ENCODE results near the gene TSSK6.
A peak's percentile ranks its signal among the peaks of the same experiment; 100 is the strongest.

The TSSK6 gene

GRCh38 chr19:19531951-19532805 is 16.8 kb upstream of the TSSK6 start:
- peak in 56 of 58 donors; percentile 12 to 96 (median 64) for DNase-seq

DNA sequence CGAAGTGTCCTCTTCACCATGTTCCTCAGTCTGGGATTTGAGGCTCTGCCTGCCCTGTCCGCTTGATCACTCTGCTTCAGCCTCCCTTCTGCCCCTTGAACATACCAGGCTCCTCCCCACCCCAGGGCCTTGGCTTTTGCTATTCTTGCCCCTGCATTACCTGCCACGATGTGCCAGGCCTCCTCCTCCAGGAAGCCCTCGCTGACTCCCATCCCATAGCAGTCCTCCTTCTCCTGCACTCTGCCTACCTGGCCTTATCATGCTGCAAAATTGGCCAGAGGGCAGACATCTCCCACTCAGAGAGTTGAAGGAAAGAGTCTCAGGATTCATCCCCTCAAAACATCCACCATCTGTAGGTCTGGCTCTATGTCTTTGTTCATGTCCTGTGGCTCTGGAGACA is 15.5 kb upstream of the TSSK6 start:
- no peak for DNase-seq

GRCh38 chr19:19530423-19530804 is 15.1 kb upstream of the TSSK6 start:
- peak in 15 of 58 donors; percentile 11 to 51 (median 29) for DNase-seq

DNA sequence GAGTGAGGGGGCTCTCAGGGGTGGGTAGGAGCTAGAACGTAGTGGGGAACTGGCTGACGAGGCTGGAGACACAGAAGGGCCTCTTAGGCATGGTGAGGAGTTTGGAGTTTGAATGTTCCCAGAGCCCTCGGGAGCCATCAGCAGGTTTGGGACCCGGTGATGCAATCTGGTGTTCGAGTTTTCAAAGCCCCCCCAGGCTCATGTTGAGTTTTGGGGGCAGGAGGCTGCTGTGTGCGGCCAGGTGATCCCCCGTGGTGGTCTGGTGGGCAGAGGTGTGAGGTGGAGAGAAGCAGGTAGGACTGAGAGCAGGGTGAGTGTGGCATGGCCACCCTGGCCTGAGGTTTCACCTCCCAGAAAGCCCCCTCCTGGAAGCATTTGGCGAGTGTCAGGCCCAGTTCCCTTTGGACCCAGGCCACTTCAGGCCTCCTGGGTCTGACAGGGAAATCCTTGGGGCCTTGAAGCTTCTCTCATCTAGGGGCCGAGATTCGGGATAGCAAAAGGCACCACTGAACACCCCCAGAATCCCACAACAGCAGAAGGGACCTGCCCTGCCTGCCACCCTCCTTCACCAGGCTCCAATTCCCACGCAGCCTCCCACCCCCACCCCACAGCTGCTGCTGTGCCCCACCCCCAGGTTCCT is 14.6 kb upstream of the TSSK6 start:
- DNase-seq, result no peak

GRCh38 chr19:19528721-19529490 is 13.6 kb upstream of the TSSK6 start, which contains the start of gene YJEFN3:
Gene YJEFN3 (plus strand): TSS chr19:19528911. CDS start chr19:19528933, 22 bp downstream.
- peak in 57 of 58 donors; percentile 9 to 90 (median 65) for DNase-seq

DNA sequence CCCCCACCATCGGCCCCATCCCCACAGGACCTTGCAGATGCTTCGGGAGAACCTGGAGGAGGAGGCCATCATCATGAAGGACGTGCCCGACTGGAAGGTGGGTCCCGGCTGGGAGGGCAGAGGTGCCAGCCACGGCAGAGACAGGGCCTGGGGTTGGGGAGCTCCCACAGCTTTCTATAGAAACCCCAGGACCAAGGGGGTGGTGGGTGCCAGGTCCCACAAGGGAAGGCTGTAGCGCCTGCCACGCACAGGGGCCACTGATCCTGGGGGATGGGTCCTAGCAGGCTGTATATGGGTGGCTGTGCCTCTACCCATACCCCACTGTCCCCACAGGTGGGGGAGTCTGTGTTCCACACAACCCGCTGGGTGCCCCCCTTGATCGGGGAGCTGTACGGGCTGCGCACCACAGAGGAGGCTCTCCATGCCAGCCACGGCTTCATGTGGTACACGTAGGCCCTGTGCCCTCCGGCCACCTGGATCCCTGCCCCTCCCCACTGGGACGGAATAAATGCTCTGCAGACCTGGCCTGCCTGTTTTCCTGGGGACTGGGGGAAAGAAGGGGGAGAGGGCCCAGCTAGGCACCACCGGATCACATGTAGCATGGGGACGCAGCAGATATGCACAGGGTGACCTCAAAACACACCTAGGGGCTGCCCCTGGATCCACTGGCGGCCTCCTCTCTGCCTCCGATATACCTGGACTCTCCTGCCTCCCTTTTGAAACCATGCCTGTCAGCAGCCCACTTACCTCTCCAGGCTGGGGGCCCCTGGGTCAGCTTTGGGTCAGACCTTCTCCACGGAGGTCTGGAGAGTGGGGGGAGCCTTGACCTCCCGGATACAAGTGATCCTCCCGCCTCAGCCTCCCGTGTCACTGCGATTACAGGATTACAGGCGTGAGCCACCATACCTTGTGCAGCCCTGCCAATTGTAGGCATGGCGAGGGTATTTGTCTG is 12.6 kb upstream of the TSSK6 start:
- DNase-seq, result no peak

- DNase-seq, result no peak
Observed at GRCh38 chr19:19527371-19527656, 12.0 kb upstream of the TSSK6 start.

- DNase-seq, result peak in 23 of 58 donors; percentile 10 to 43 (median 22)
Observed at GRCh38 chr19:19526581-19527370, 11.4 kb upstream of the TSSK6 start.

- DNase-seq, result no peak
Observed at GRCh38 chr19:19525611-19526380, 10.4 kb upstream of the TSSK6 start.

DNA sequence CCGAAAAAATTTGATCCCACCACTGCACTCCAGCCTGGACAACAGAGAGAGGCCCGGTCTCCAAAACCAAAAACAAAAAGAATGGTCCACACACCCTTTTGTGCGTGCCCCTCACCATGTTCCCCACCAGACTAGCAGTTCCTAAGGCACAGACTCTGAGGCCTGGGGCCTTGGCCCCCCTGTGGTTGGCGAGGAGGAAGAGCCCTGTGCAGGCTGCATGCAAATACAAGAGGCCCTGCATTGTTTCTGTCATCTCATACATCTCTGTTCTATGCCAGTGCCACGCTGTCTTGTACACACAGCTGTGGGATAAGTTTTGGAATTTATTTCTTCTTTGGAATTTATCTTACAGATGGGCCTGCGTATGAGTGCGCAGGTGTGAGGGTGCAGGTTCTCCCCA is 8.7 kb upstream of the TSSK6 start:
- no peak for DNase-seq

GRCh38 chr19:19523177-19523576 is 7.8 kb upstream of the TSSK6 start:
- no peak for DNase-seq

- no peak for DNase-seq
Observed at GRCh38 chr19:19520989-19521388, 5.6 kb upstream of the TSSK6 start.

DNA sequence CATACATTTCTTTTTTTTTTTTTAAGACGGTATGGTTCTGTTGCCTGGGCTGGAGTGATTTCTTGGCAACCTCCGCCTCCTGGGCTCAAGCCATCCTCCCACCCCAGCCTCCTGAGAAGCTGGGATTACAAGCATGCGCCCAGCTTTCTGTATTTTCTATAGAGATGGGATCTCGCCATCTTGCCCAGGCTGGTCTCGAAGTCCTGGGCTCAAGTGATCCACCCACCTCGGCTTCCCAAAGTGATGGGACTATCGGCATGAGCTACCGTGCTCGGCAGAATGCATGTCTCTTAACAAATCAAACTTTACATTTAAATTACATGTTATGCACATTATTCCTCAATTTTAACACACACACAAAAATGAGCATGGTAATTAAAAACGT is 1.9 kb upstream of the TSSK6 start:
- DNase-seq, result no peak

GRCh38 chr19:19515642-19516519 is 533 bp upstream of the TSSK6 start, which contains the start of gene NDUFA13:
Gene NDUFA13 (plus strand): TSS chr19:19516225. CDS start chr19:19516239, 14 bp downstream.
- DNase-seq, result peak in 57 of 58 donors; percentile 45 to 94 (median 84)

DNA sequence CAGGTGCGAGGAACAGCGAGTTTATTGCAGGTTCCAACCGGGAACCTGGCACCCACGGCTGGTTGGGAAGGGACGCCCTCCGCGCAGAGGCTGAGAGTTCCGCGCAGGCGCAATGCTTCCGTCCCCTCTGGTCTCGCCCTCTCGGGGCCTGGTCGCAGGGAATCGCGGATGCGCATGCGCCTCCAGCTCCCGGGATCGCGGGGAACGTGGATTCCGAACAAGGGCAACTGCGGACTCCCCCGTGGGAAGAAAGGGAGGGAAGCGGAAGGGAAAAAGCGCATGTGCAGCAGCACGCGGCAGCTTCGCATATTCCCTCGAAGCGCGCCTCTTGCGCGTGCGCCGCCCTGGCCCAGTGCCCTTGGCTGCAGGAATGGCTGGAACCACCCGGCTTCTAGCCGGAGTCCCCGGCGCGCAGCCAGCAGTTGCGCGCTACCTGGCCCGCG is 1.1 kb downstream of the TSSK6 start:
- peak in 20 of 58 donors; percentile 6 to 59 (median 20) for DNase-seq

DNA sequence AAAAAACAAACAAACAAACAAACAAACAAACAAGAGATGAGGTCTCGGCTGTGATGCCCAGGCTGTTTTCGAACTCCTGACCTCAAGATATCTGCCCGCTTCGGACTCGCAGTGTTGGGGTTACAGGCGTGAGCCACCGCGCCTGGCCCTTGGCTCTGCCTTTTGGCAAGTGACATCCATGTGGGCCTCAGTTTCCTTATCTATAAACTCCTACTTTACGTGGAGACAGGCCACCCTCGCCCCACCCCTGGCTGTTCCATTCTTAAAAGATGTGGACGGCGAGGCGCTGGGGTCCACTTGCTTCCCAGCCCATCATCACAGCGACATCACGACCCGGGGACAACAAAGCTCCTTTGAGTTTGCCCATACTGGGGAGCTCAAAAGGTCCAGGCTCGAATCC is 1.7 kb downstream of the TSSK6 start:
- DNase-seq, result no peak

- no peak for DNase-seq
Observed at GRCh38 chr19:19510432-19510831, 4.9 kb downstream of the TSSK6 start.

GRCh38 chr19:19508217-19508616 is 7.1 kb downstream of the TSSK6 start:
- no peak for DNase-seq

Data from anterior cingulate cortex (tissue), 58 donors.